Aorta (tissue), 5 donors: Measurements from ENCODE around the gene BCAS4. TPM values are rescaled to one million over a fixed set of nuclear protein-coding genes. Genes with fewer than 3 reads are reported as not detected.
"Not testable (repeated sequence)": the region's sequence is repeated elsewhere in the genome, so short reads cannot be mapped to it uniquely, and the experiment has no call there.

Experiments
- ATAC-seq: fragments of 200-7000 bp; cut with Tn5 transposase; one replicate; pipeline ENCODE4 v1.9.1; 2022; ENCODE audit warnings: moderate library complexity; ENCODE audit not compliant: low FRiP score
- DNase-seq, 2 donors: peaks; one replicate each; pipeline ENCODE4 v3.0.0-alpha.2; 2020
- H3K27ac ChIP-seq, 2 donors: one replicate each; pipeline ENCODE4 v1.5.1; 2013; ENCODE audit warnings: low read length in 2 of 2, mild to moderate bottlenecking in 2 of 2, moderate library complexity in 2 of 2, control low read depth in 1 of 2, inconsistent platforms in 1 of 2, low read depth in 1 of 2
- H3K27me3 ChIP-seq, 2 donors: one replicate each; pipeline ENCODE4 v1.6.1; 2013; ENCODE audit warnings: control low read depth in 1 of 2, low read length in 1 of 2, mild to moderate bottlenecking in 1 of 2, moderate library complexity in 1 of 2; ENCODE audit not compliant: insufficient read depth in 2 of 2, control insufficient read depth in 1 of 2
- H3K36me3 ChIP-seq, 2 donors: one replicate each; pipeline ENCODE4 v1.6.1; 2013; ENCODE audit warnings: control low read depth in 1 of 2, low read length in 1 of 2, mild to moderate bottlenecking in 1 of 2; ENCODE audit not compliant: insufficient read depth in 2 of 2, control insufficient read depth in 1 of 2
- H3K4me1 ChIP-seq, 2 donors: one replicate each; pipeline ENCODE4 v1.6.1; 2013; ENCODE audit warnings: low read length in 2 of 2, control low read depth in 1 of 2, mild to moderate bottlenecking in 1 of 2, moderate library complexity in 1 of 2; ENCODE audit not compliant: insufficient read depth in 2 of 2, control insufficient read depth in 1 of 2
- H3K4me3 ChIP-seq, 2 donors: one replicate each; pipeline ENCODE4 v1.5.1; 2013; ENCODE audit warnings: low read length in 2 of 2, control low read depth in 1 of 2, mild to moderate bottlenecking in 1 of 2
- H3K9me3 ChIP-seq: one replicate; pipeline ENCODE4 v1.6.1; 2013; ENCODE audit warnings: mild to moderate bottlenecking, low read length; ENCODE audit not compliant: control insufficient read depth
- WGBS, 2 donors: extraction: QIAGEN DNeasy Blood & Tissue Kit; methylation state at CpG; one replicate each; pipeline ENCODE4 v1.1.7; 2013; 5-methylcytosine and 5-hydroxymethylcytosine counted together
- intact Hi-C, 2 donors: fragments of 100-400 bp; cut with DNase I; formaldehyde crosslinking; loops; one replicate each; pipeline versions ENCODE4 v1.14.2 to v1.15.0; 2022
- polyA plus RNA-seq, 2 donors: library from polyadenylated mRNA; stranded (reverse); fragments of 200-250 nt; gene quantifications; one replicate each; pipeline ENCODE4 v1.2.3, GENCODE V29; 2013
- total RNA-seq, 2 donors: library from RNA; stranded (reverse); fragmentation: NEBNext Ultra II Directional; extraction: Animal tissue kit (Norgen Biotek cat#: 25700); gene quantifications; one replicate each; pipeline ENCODE4 v1.2.1, GENCODE V29; 2021
- donor health status: healthy with polysubstance abuse.
- donor health status: Bipolar disorder and iron deficiency.
- donor health status: DM: no; HTN: no; CAD: no.
- donor health status: DM: no; HTN: no; CAD: no.
- donor health status: DM: yes; HTN: yes; CAD: no.

Gene BCAS4
- total and polyA plus RNA-seq, 4 donors = 4.9 to 9.7 (median 7.4) TPM

GRCh38 chr20:50766955-50767809, 27.7 kb upstream of the BCAS4 start:
- H3K36me3 ChIP-seq, DNase-seq, H3K9me3 ChIP-seq, ATAC-seq, H3K27ac ChIP-seq, H3K27me3 ChIP-seq, H3K4me3 ChIP-seq, intact Hi-C loops, H3K4me1 ChIP-seq: not testable (repeated sequence)
- whole genome bisulfite sequencing, 2 donors = 58 to 65% methylated on average over 7 to 8 of the region's 10 CpGs

- H3K4me1 ChIP-seq, H3K36me3 ChIP-seq, H3K27me3 ChIP-seq, H3K27ac ChIP-seq, H3K9me3 ChIP-seq, H3K4me3 ChIP-seq, intact Hi-C loops: not testable (repeated sequence)
- ATAC-seq (peak; percentile 27), DNase-seq (peak in 1 of 2 donors; percentile 11)
- 70 to 71% methylated on average over 6 to 7 of the region's 7 CpGs for WGBS, 2 donors
Measured at GRCh38 chr20:50768991-50769390, 25.9 kb upstream of the BCAS4 start.

- H3K36me3 ChIP-seq, H3K4me3 ChIP-seq, H3K9me3 ChIP-seq, H3K27ac ChIP-seq, intact Hi-C loops, H3K27me3 ChIP-seq, H3K4me1 ChIP-seq: not testable (repeated sequence)
- peak; percentile 16 for ATAC-seq
- DNase-seq = peak in 1 of 2 donors; percentile 28
- WGBS, 2 donors = 83 to 84% methylated on average over 11 of the region's 12 CpGs
Measured at GRCh38 chr20:50769551-50770085, 25.2 kb upstream of the BCAS4 start.

- intact Hi-C loops, ATAC-seq, H3K27ac ChIP-seq, H3K9me3 ChIP-seq, H3K27me3 ChIP-seq, H3K4me1 ChIP-seq, H3K4me3 ChIP-seq, H3K36me3 ChIP-seq: not testable (repeated sequence)
- 85 to 89% methylated on average over 4 to 5 of the region's 8 CpGs for WGBS, 2 donors
- peak in 1 of 2 donors; percentile 36 for DNase-seq
Measured at GRCh38 chr20:50771419-50772080, 23.3 kb upstream of the BCAS4 start.

GRCh38 chr20:50772420-50773185, 22.3 kb upstream of the BCAS4 start:
- Histone ChIP-seq H3K9me3 (no peaks in the 10 kb centered on the region), H3K27me3 (no peaks in the 10 kb centered on the region), H3K4me1 (no peaks in the 10 kb centered on the region), H3K36me3 (no peaks in the 10 kb centered on the region), H3K27ac (no peak overlapping the region), H3K4me3 (no peak overlapping the region)
- no peak for ATAC-seq
- DNase-seq = peak in 1 of 2 donors; percentile 28
- intact Hi-C loops = no loop called here
- 84 to 85% methylated on average over 5 of the region's 5 CpGs for WGBS, 2 donors

- H3K4me3 ChIP-seq = no peak overlapping the region
- H3K36me3 ChIP-seq = no peaks in the 10 kb centered on the region
- 48 to 49% methylated on average over 3 of the region's 3 CpGs for WGBS, 2 donors
- intact Hi-C loops = no loop called here
- H3K4me1 ChIP-seq = no peaks in the 10 kb centered on the region
- DNase-seq = peak in 1 of 2 donors; percentile 2
- H3K9me3 ChIP-seq = no peaks in the 10 kb centered on the region
- no peak overlapping the region for H3K27ac ChIP-seq
- H3K27me3 ChIP-seq = no peaks in the 10 kb centered on the region
- ATAC-seq = no peak
Measured at GRCh38 chr20:50774515-50774914, 20.3 kb upstream of the BCAS4 start.

GRCh38 chr20:50776122-50776817, 18.6 kb upstream of the BCAS4 start:
- H3K27ac ChIP-seq = no peak overlapping the region
- H3K4me1 ChIP-seq = no peaks in the 10 kb centered on the region
- H3K9me3 ChIP-seq = no peaks in the 10 kb centered on the region
- no peaks in the 10 kb centered on the region for H3K27me3 ChIP-seq
- DNase-seq (peak in 1 of 2 donors; percentile 26), ATAC-seq (no peak)
- no peaks in the 10 kb centered on the region for H3K36me3 ChIP-seq
- 55 to 67% methylated on average over 8 of the region's 8 CpGs for WGBS, 2 donors
- no peak overlapping the region for H3K4me3 ChIP-seq
- intact Hi-C loops = no loop called here

GRCh38 chr20:50777373-50777772, 17.5 kb upstream of the BCAS4 start:
- Histone ChIP-seq H3K27me3 (no peaks in the 10 kb centered on the region), H3K36me3 (no peaks in the 10 kb centered on the region), H3K27ac (no peak overlapping the region), H3K4me3 (no peak overlapping the region), H3K9me3 (no peaks in the 10 kb centered on the region), H3K4me1 (no peaks in the 10 kb centered on the region)
- 34 to 42% methylated on average over 2 of the region's 2 CpGs for WGBS, 2 donors
- DNase-seq (no peak), ATAC-seq (no peak)
- intact Hi-C loops = no loop called here
